ENCODE measurements around the gene RNF208.

RNF208 gene

DNA sequence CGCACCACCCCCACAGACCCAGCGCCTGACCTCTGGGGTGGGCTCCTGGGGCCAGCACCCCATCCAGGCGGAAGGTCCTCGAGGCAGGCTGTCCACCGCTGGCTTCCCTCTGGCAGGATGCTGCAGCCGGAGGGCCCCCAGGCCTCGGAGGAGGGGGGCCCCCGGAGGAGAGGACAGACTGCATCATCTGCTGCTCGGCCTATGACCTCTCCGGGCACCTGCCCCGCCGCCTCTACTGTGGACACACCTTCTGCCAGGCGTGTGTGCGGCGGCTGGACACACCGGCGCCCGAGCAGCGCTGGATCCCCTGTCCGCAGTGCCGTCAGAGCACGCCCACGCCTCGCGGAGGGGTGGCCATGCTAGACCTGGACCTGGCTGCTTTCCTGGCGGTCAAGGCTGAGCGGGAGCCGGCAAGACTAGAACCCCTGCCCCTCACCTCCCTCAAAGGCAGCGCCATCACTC is 6.5 kb upstream of the RNF208 start:
- TF ChIP-seq, protein P1, sequence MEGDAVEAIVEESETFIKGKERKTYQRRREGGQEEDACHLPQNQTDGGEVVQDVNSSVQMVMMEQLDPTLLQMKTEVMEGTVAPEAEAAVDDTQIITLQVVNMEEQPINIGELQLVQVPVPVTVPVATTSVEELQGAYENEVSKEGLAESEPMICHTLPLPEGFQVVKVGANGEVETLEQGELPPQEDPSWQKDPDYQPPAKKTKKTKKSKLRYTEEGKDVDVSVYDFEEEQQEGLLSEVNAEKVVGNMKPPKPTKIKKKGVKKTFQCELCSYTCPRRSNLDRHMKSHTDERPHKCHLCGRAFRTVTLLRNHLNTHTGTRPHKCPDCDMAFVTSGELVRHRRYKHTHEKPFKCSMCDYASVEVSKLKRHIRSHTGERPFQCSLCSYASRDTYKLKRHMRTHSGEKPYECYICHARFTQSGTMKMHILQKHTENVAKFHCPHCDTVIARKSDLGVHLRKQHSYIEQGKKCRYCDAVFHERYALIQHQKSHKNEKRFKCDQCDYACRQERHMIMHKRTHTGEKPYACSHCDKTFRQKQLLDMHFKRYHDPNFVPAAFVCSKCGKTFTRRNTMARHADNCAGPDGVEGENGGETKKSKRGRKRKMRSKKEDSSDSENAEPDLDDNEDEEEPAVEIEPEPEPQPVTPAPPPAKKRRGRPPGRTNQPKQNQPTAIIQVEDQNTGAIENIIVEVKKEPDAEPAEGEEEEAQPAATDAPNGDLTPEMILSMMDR (IDR thresholded peaks at IDR 0.05; ENCODE audit: control extremely low read depth, extremely low read depth, low read depth, missing control alignments), result no peak
- ChIA-PET CTCF (interaction anchor here (1.4 to 6.9 kb wide), 14 partner anchors 9 to 193 kb away, joined by 3 to 92 read pairs (median 8); partner anchors contain the start of genes MAN1B1, SSNA1 and TUBB4B), POLR2A (no interaction called here)
- DNase-seq (ENCODE audit: extremely low spot score), result no peak

DNA sequence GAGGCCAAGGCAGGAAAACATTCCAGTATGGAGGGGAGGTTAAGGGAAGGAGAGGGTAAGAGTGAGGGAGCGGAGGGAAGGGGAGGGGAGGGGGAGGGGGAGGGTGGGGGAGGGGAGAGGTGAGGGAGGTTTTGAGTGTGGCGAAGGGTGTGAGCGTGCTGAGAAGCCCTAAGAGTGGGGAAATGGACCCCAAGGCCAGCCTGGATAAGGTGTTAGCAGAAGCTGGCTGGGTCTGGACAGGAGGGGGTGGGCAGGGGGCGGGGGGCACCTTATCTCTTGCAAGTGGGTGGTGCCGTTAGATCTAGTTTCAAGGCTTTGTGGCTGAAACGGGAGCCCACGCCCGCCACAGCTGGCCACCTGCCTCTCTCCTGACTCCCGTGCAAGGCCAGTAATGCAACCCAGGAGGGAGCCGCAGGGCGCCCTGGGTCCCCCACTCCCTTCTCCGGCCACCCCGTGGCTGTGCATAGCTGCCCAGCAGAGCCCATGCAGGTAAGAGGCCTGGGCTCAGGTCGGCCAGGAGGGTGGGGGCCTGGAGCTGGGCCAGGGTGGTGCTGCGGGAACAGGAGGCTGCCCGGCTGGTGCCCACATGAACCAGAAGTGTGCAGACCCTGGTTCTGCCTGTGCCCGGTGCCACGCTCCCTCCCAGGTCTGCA is 5.9 kb upstream of the RNF208 start:
- ChIA-PET CTCF (interaction anchor here (0.7 to 6.9 kb wide), 26 partner anchors 9 to 437 kb away, joined by 3 to 92 read pairs (median 6); partner anchors contain the start of genes MAN1B1, SAPCD2, SSNA1 and TMEM141), POLR2A (interaction anchor here (0.5 to 1.2 kb wide), 2 partner anchors 13 to 100 kb away, joined by 3 to 7 read pairs; partner anchors contain the start of gene TUBB4B)
- TF ChIP-seq, protein P1 (IDR thresholded peaks at IDR 0.05; ENCODE audit: control extremely low read depth, extremely low read depth, low read depth, missing control alignments), result no peak
- DNase-seq (ENCODE audit: extremely low spot score), result no peak

DNA sequence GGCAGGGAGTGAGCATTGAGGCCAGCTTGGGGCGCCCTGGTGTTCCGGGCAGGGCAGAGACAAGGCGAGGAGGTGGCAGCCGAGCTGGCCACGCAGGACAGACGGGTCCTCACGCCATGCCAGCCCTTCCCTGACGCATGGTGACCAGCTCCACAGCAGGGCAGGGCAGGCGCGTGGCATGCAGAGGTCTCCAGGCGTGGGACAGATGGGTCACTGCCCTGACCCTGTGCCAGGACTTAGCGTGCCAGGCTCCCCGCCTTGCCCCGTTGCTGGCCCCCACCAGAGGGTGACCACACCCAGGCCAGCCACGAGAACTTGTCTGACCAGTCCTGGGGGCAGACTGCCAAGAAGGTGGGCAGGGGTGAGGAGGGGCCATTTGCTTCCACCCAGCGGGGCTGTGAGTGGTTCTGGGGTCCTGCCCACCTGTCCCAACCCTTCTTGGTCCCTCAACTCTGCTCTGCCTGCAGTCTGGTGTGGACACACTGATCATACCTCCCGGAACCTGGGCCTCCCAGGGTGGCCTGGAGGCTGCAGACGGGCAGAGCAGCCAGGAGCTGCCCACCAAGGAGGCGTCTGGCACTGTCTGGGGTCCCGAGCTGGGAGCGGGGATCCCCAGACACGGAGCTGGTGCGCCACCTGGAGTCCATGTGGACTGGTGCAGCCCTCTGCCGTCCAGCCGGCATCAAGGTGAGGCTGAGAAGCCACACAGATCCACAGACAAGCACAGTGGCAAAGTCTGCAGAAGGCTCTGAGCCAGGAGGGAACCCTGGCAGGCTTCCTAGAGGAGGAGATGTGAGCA is 5.2 kb upstream of the RNF208 start, which contains the start of gene RNF224:
Gene RNF224 (plus strand): TSS at position 449 of the 799 bp plus-strand sequence. CDS start 834 bp downstream, outside the sequence.
- TF ChIP-seq, protein P1 (IDR thresholded peaks at IDR 0.05; ENCODE audit: control extremely low read depth, extremely low read depth, low read depth, missing control alignments), result peak; percentile 99
- ChIA-PET CTCF (interaction anchor here (0.7 to 6.9 kb wide), 35 partner anchors 9 to 436 kb away, joined by 3 to 92 read pairs (median 5); partner anchors contain the start of genes DPP7, MAN1B1, SAPCD2 and SSNA1), POLR2A (interaction anchor here (0.5 to 1.2 kb wide), 4 partner anchors 13 to 100 kb away, joined by 3 to 7 read pairs (median 3); partner anchors contain the start of gene TUBB4B)
- DNase-seq (ENCODE audit: extremely low spot score), result peak; percentile 83

DNA sequence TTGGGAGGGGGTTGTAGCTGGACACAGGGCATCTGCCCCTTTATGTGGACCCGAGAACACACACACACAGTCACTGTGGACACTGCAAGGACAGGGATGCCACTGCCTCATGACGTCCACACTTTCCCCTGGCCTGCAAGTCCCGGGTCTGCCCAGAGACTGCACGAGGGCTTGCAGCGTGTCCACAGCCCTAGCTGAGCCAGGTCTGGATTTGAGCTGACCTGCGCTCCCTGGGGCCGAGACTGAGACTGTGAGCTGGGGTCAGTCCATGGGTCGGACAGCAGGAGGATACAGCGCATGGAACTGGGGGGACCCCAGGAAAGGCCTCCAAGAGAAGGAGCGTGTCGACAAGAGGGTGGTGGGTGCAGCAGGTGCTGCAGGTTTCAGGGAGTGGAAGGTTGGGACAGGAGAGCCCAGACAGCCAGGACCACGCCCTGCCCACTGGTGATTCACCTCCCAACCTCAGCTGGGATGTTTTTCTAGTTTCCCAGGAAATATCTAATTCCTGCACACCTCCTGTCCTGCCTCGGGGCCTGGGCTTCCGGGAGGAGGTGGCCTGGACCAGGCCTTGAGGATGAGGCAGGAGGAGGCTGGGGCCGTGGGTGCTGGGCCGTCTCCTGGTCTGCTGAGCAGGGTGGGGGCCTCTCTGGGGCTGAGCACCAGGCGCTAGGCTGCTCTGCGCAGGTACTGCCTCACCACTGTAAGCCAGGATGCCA is 4.5 kb upstream of the RNF208 start:
- POLR2A ChIA-PET, result interaction anchor here (0.6 kb wide), 1 partner anchor 75 kb away, joined by 3 read pairs; no protein-coding TSS in a partner anchor
- CTCF ChIA-PET, result interaction anchor here (1.0 to 6.9 kb wide), 24 partner anchors 8 to 191 kb away, joined by 3 to 92 read pairs (median 7); partner anchors contain the start of genes ANAPC2, DPP7, SSNA1 and TPRN
- no peak for DNase-seq (ENCODE audit: extremely low spot score)
- TF ChIP-seq, protein P1 (IDR thresholded peaks at IDR 0.05; ENCODE audit: control extremely low read depth, extremely low read depth, low read depth, missing control alignments), result no peak

DNA sequence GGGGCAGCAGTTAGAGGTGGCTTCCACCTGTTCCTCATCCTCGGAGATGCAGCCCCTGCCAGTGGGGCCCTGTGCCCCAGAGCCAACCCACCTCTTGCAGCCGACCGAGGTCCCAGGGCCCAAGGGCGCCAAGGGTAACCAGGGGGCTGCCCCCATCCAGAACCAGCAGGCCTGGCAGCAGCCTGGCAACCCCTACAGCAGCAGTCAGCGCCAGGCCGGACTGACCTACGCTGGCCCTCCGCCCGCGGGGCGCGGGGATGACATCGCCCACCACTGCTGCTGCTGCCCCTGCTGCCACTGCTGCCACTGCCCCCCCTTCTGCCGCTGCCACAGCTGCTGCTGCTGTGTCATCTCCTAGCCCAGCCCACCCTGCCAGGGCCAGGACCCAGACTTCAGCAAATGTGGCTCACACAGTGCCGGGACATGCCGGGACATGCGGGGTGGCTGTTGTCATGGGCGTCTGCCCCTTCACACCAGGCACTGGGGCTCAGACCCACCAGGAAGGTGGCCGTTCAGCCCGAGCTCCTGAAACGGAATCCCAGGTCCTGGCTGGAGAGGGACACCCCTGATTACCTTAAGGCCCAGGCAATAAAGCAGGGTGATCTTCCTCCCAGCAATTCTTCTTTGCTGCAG is 3.8 kb upstream of the RNF208 start:
- POLR2A ChIA-PET, result no interaction called here

More for the DNA sequence above, 3.8 kb upstream of the RNF208 start:
- CTCF ChIA-PET, result interaction anchor here (0.8 to 6.9 kb wide), 15 partner anchors 7 to 179 kb away, joined by 3 to 92 read pairs (median 5); partner anchors contain the start of genes ANAPC2, NDOR1, NPDC1 and SSNA1
- DNase-seq (ENCODE audit: extremely low spot score), result no peak
- TF ChIP-seq, protein P1 (IDR thresholded peaks at IDR 0.05; ENCODE audit: control extremely low read depth, extremely low read depth, low read depth, missing control alignments), result no peak

All from GM10248 (cell line).